GM12878 (cell line): ENCODE data around the gene UQCRC1. TPM values are rescaled to one million over a fixed set of nuclear protein-coding genes. Genes with fewer than 3 reads are reported as not detected.

Source experiments
- ATAC-seq: fragments of 200-7000 bp; cut with Tn5 transposase; 3 replicates; pipeline ENCODE4 v1.9.1; 2020; ENCODE audit warnings: mild to moderate bottlenecking, moderate library complexity
- BruUV-seq: library from RNA; stranded (reverse); fragments of 400-500 nt; replicated peaks from 2 replicates; lab custom pipeline; 2021; lab: Mats Ljungman, UMichigan
- CTCF ChIA-PET: fragments of 300-600 bp; sonication (Branson Sonifier 250); formaldehyde crosslinking; extraction: SDS; loops from one replicate; lab custom pipeline; 2021; ENCODE audit warnings: inconsistent platforms; lab: Yijun Ruan, JAX
- POLR2A ChIA-PET: fragments of 350-600 bp; formaldehyde crosslinking; extraction: SDS; loops from one replicate; lab custom pipeline; 2021; ENCODE audit warnings: inconsistent platforms; lab: Charles Lee
- RAD21 ChIA-PET: fragments of 300-600 bp; sonication (Branson Sonifier 250); formaldehyde crosslinking; loops from one replicate; lab custom pipeline; 2023; ENCODE audit warnings: antibody characterized with exemption; ENCODE audit not compliant: unreplicated experiment; lab: Charles Lee
- SMC1A ChIA-PET: fragments of 300-600 bp; sonication (Branson Sonifier 250); formaldehyde crosslinking; loops from one replicate; lab custom pipeline; 2023; ENCODE audit not compliant: unreplicated experiment, uncharacterized antibody; lab: Charles Lee
- DNase-seq: peaks from one replicate; pipeline ENCODE4 v3.0.0-alpha.2; 2011; ENCODE audit warnings: low read depth, low spot score
- FAIRE-seq: peaks from 3 replicates; lab custom pipeline; 2011; peaks lifted over from hg19 to GRCh38; lab: Jason Lieb, UNC
- H2AFZ ChIP-seq: 2 replicates; pipeline ENCODE4 v1.6.0; 2011; ENCODE audit warnings: low read depth, low read length, control low read depth; ENCODE audit not compliant: control insufficient read depth
- H3K27ac ChIP-seq: 2 replicates; pipeline ENCODE4 v1.5.1; 2011; ENCODE audit warnings: control low read depth; ENCODE audit not compliant: control insufficient read depth, insufficient read depth
- H3K27me3 ChIP-seq, 2 experiments: replicated peaks in 1 of 2; 2 replicates each; pipeline versions ENCODE4 v1.6.0 to v1.6.1; 2011; ENCODE audit warnings: low read length in 1 of 2; ENCODE audit not compliant: control insufficient read depth in 2 of 2, insufficient read depth in 2 of 2
- H3K36me3 ChIP-seq, 2 experiments: 2 replicates each; pipeline ENCODE4 v1.5.1; 2011; ENCODE audit warnings: low read length in 1 of 2; ENCODE audit not compliant: control insufficient read depth in 2 of 2, insufficient read depth in 2 of 2
- H3K4me1 ChIP-seq: 2 replicates; pipeline ENCODE4 v1.6.1; 2011; ENCODE audit warnings: mild to moderate bottlenecking, low read length, moderate library complexity, mixed read lengths; ENCODE audit not compliant: control insufficient read depth, insufficient read depth
- H3K4me2 ChIP-seq: 2 replicates; pipeline ENCODE4 v1.6.0; 2011; ENCODE audit warnings: control low read depth; ENCODE audit not compliant: control insufficient read depth, insufficient read depth
- H3K4me3 ChIP-seq: fragments of 200-600 bp; sonication (generic); 2 replicates; pipeline ENCODE4 v1.5.1; 2016
- H3K79me2 ChIP-seq: 2 replicates; pipeline ENCODE4 v1.6.0; 2011; ENCODE audit warnings: low read length; ENCODE audit not compliant: control insufficient read depth, insufficient read depth
- H3K9ac ChIP-seq: 2 replicates; pipeline ENCODE4 v1.8.0; 2011; ENCODE audit warnings: low read length, control low read depth, mixed read lengths; ENCODE audit not compliant: control insufficient read depth, insufficient read depth
- H3K9me3 ChIP-seq: replicated peaks from 3 replicates; pipeline ENCODE4 v1.5.1; 2011; ENCODE audit warnings: mild to moderate bottlenecking, low read length; ENCODE audit not compliant: control insufficient read depth, insufficient read depth
- H4K20me1 ChIP-seq: 2 replicates; pipeline ENCODE4 v1.6.0; 2011; ENCODE audit not compliant: control insufficient read depth, insufficient read depth
- ATF7 ChIP-seq: fragments of 450-650 bp; IDR thresholded peaks from 2 replicates; pipeline ENCODE4 v1.6.1; 2016; ENCODE audit warnings: low read depth, mild to moderate bottlenecking
- BCL3 ChIP-seq: IDR thresholded peaks from 2 replicates; pipeline ENCODE4 v1.6.1; 2011; ENCODE audit warnings: borderline replicate concordance, low read depth, mild to moderate bottlenecking, moderate library complexity, low read length; ENCODE audit not compliant: insufficient read depth, poor library complexity, severe bottlenecking
- ESRRA ChIP-seq: IDR thresholded peaks from 2 replicates; pipeline ENCODE4 v1.6.1; 2012; ENCODE audit warnings: mild to moderate bottlenecking, low read length, improper control_type of control experiment
- KAT2A ChIP-seq: conservative IDR thresholded peaks from 2 replicates; pipeline ENCODE4 v1.6.1; 2011; ENCODE audit warnings: low read depth, low read length; ENCODE audit not compliant: control insufficient read depth
- NFXL1 ChIP-seq: fragments of 450-650 bp; IDR thresholded peaks from 2 replicates; pipeline ENCODE4 v1.6.1; 2017; ENCODE audit warnings: antibody characterized with exemption, mild to moderate bottlenecking, borderline replicate concordance
- NRF1 ChIP-seq: conservative IDR thresholded peaks from 2 replicates; pipeline ENCODE4 v1.6.1; 2011; ENCODE audit warnings: mild to moderate bottlenecking, low read depth, low read length, improper control_type of control experiment
- RAD51 ChIP-seq: fragments of 450-650 bp; IDR thresholded peaks from 2 replicates; pipeline ENCODE4 v1.6.1; 2016; ENCODE audit warnings: moderate library complexity, mild to moderate bottlenecking, inconsistent platforms
- RFX5 ChIP-seq: IDR thresholded peaks from 2 replicates; pipeline ENCODE4 v1.6.1; 2011; ENCODE audit warnings: low read depth, low read length, improper control_type of control experiment
- STAT1 ChIP-seq: fragments of 450-650 bp; conservative IDR thresholded peaks from 2 replicates; pipeline ENCODE4 v1.6.1; 2014; ENCODE audit warnings: antibody characterized with exemption, mild to moderate bottlenecking
- TARDBP ChIP-seq: IDR thresholded peaks from 2 replicates; pipeline ENCODE4 v1.6.1; 2016; ENCODE audit warnings: borderline replicate concordance
- TBL1XR1 ChIP-seq: IDR thresholded peaks from 2 replicates; pipeline ENCODE4 v1.6.1; 2012; ENCODE audit warnings: low read depth, low read length, improper control_type of control experiment
- YBX1 ChIP-seq: fragments of 450-650 bp; IDR thresholded peaks from 2 replicates; pipeline ENCODE4 v1.6.1; 2016; ENCODE audit warnings: antibody characterized with exemption
- ZNF217 ChIP-seq: fragments of 450-650 bp; IDR thresholded peaks from 2 replicates; pipeline ENCODE4 v1.6.1; 2017; ENCODE audit warnings: antibody characterized with exemption, mild to moderate bottlenecking
- ZNF687 ChIP-seq: fragments of 450-650 bp; IDR thresholded peaks from 2 replicates; pipeline ENCODE4 v1.6.1; 2017; ENCODE audit warnings: mild to moderate bottlenecking, moderate library complexity
- WGBS: methylation state at CpG from one replicate; pipeline ENCODE4 v1.1.6; 2016; ENCODE audit warnings: low lambda C conversion rate; ENCODE audit not compliant: insufficient replicate concordance, insufficient coverage; ENCODE audit errors: missing lambda C conversion rate; 5-methylcytosine and 5-hydroxymethylcytosine counted together
- in situ Hi-C: fragments of 300-500 bp; cut with MboI; formaldehyde crosslinking; loops from 9 replicates; pipeline ENCODE4 v1.14.3; 2018; ENCODE audit warnings: mixed read lengths
- intact Hi-C: fragments of 100-400 bp; cut with micrococcal nuclease; formaldehyde crosslinking; loops from one replicate; pipeline ENCODE4 v1.14.2; 2022; ENCODE audit not compliant: unreplicated experiment
- polyA plus RNA-seq, 11 experiments: library from polyadenylated mRNA; depleted of rRNA in 4 of 11; unstranded in 6 of 11; stranded (reverse) in 5 of 11; fragments of >200 nt; fragmentation: Nextera tagmentation in 4 of 11; fragmentation: Illumina TruSeq in 1 of 11; extraction: Ambion mirVana in 4 of 11; extraction: Trizol in 1 of 11; gene quantifications; 1 replicate in 1 of 11; 2 replicates in 10 of 11; pipeline versions ENCODE4 v1.2.1 to v1.2.3, GENCODE V29; 2011 to 2016; ENCODE audit warnings: inconsistent platforms in 2 of 11, missing spikeins in 2 of 11, low read depth in 1 of 11
- total RNA-seq, 4 experiments: library from RNA; depleted of rRNA in 3 of 4; stranded (reverse); fragments of >200 nt in 3 of 4; fragmentation: Illumina TruSeq in 1 of 4; extraction: Trizol in 1 of 4; gene quantifications; 2 replicates each; pipeline versions ENCODE4 v1.2.1 to v1.2.3, GENCODE V29; 2013 to 2021

Gene UQCRC1
- total and polyA plus RNA-seq, 10 of the 15 experiments (the other 5 are each of a cell fraction or from before 2014, with no cell fraction given) = 116 to 426 (median 228) TPM

GRCh38 chr3:48552111-48552951 is 57.1 kb downstream of the UQCRC1 start:
- ChIA-PET SMC1A (interaction anchor here (0.7 to 1.6 kb wide), 6 partner anchors 79 to 116 kb away, joined by 3 to 6 read pairs (median 3); partner anchors contain the start of genes ATRIP and SLC26A6), RAD21 (interaction anchor here (0.9 to 2.9 kb wide), 2 partner anchors 79 to 83 kb away, joined by 3 to 9 read pairs; partner anchors contain the start of gene SLC26A6), POLR2A (interaction anchor here (0.6 to 2.2 kb wide), 7 partner anchors 13 to 506 kb away, joined by 3 to 8 read pairs (median 4); partner anchors contain the start of genes CCDC51 and TMA7), CTCF (interaction anchor here (1.0 to 16.3 kb wide), 8 partner anchors 7 to 321 kb away, joined by 3 to 239 read pairs (median 4); partner anchors contain the start of genes CCDC51 and TMA7)
- H3K4me2 ChIP-seq = peak overlapping the region; percentile 55
- intact Hi-C loops = no loop called here
- H3K27me3 ChIP-seq = no peaks in the 10 kb centered on the region
- in situ Hi-C loops = no loop called here
- TF ChIP-seq STAT1 (no peak), YBX1 (no peak), TBL1XR1 (no peak), ESRRA (no peak), NFXL1 (no peak), TARDBP (no peak), RFX5 (no peak), RAD51 (no peak), BCL3 (no peak), ATF7 (no peak), ZNF687 (no peak), ZNF217 (no peak), KAT2A (no peak), NRF1 (no peak)
- WGBS = 80% methylated on average over 14 of the region's 14 CpGs
- no peak overlapping the region for H3K9ac ChIP-seq
- DNase-seq (no peak), FAIRE-seq (no peak), ATAC-seq (no peak)
- H3K36me3 ChIP-seq = peaks cover 0 to 30% of the 10 kb centered on the region in 2 experiments; a peak in 3 of 4 replicates
- no peaks in the 10 kb centered on the region for H3K9me3 ChIP-seq
- H3K79me2 ChIP-seq = peaks cover 53% of the 10 kb centered on the region
- no peak overlapping the region for H2AFZ ChIP-seq
- H3K4me1 ChIP-seq = peaks cover 11% of the 10 kb centered on the region
- BruUV-seq = no TSS peak
- H4K20me1 ChIP-seq = peaks cover 2% of the 10 kb centered on the region; the same call in 1 of the 2 replicates
- no peak overlapping the region for H3K4me3 ChIP-seq
- H3K27ac ChIP-seq = no peak overlapping the region
